WTC11 (cell line): ENCODE measurements around the gene CAPRIN1. TPM values are rescaled to one million over a fixed set of nuclear protein-coding genes. Genes with fewer than 3 reads are reported as not detected.

ENCODE experiments used
- ATAC-seq: fragments of 200-7000 bp; cut with Tn5 transposase; 2 replicates; pipeline ENCODE4 v1.10.0; 2021; ENCODE audit warnings: mild to moderate bottlenecking, moderate library complexity
- CTCF ChIA-PET: fragments of 300-600 bp; sonication (Branson Sonifier 250); formaldehyde crosslinking; loops from one replicate; lab custom pipeline; 2021; ENCODE audit warnings: antibody characterized with exemption; lab: Charles Lee
- POLR2A ChIA-PET: fragments of 350-600 bp; sonication (Branson Sonifier 250); formaldehyde crosslinking; loops from one replicate; lab custom pipeline; 2021; ENCODE audit warnings: antibody characterized with exemption; lab: Charles Lee
- DNase-seq: peaks from one replicate; pipeline ENCODE4 v3.0.0; 2021; ENCODE audit warnings: low spot score
- H3K27ac Mint-ChIP-seq: 2 replicates; pipeline ENCODE4 v1.8.0; 2021; ENCODE audit warnings: mixed read lengths
- H3K27me3 Mint-ChIP-seq: 2 replicates; pipeline ENCODE4 v1.8.0; 2021; ENCODE audit warnings: low read depth, mild to moderate bottlenecking, moderate library complexity, mixed read lengths
- H3K36me3 Mint-ChIP-seq: 2 replicates; pipeline ENCODE4 v1.8.0; 2021; ENCODE audit warnings: mixed read lengths
- H3K4me1 Mint-ChIP-seq: 2 replicates; pipeline ENCODE4 v1.8.0; 2022; ENCODE audit warnings: mixed read lengths
- H3K4me3 Mint-ChIP-seq: 2 replicates; pipeline ENCODE4 v1.8.0; 2021; ENCODE audit warnings: mild to moderate bottlenecking, moderate library complexity, mixed read lengths
- H3K9me3 Mint-ChIP-seq: 2 replicates; pipeline ENCODE4 v1.8.0; 2021; ENCODE audit warnings: mixed read lengths
- ATF1 ChIP-seq: sonication (generic); formaldehyde crosslinking; IDR thresholded peaks from 2 replicates; pipeline ENCODE4 v1.8.1; 2023; ENCODE audit warnings: mild to moderate bottlenecking, moderate library complexity, missing genetic modification reagents
- CDX4 ChIP-seq: fragments of 250-450 bp; sonication (Bioruptor Pico); IDR thresholded peaks from 2 replicates; pipeline ENCODE4 v1.9.0; 2021; ENCODE audit warnings: moderate library complexity, mild to moderate bottlenecking, inconsistent platforms, borderline replicate concordance
- CREM ChIP-seq: sonication (generic); formaldehyde crosslinking; IDR thresholded peaks from 2 replicates; pipeline ENCODE4 v1.8.1; 2022; ENCODE audit warnings: mild to moderate bottlenecking, missing genetic modification reagents, moderate library complexity
- E2F4 ChIP-seq: sonication (generic); formaldehyde crosslinking; IDR thresholded peaks from 2 replicates; pipeline ENCODE4 v1.8.1; 2022; ENCODE audit warnings: low read depth, mild to moderate bottlenecking, moderate library complexity, missing genetic modification reagents, borderline replicate concordance
- E2F5 ChIP-seq: sonication (generic); formaldehyde crosslinking; IDR thresholded peaks from 2 replicates; pipeline ENCODE4 v1.8.1; 2022; ENCODE audit warnings: mild to moderate bottlenecking, moderate library complexity, missing genetic modification reagents
- ESRRA ChIP-seq: sonication (generic); formaldehyde crosslinking; IDR thresholded peaks from 2 replicates; pipeline ENCODE4 v1.8.1; 2022; ENCODE audit warnings: mild to moderate bottlenecking, missing genetic modification reagents, borderline replicate concordance
- FOXP4 ChIP-seq: sonication (generic); formaldehyde crosslinking; IDR thresholded peaks from 2 replicates; pipeline ENCODE4 v1.8.0; 2022; ENCODE audit warnings: mild to moderate bottlenecking, missing genetic modification reagents
- GTF2I ChIP-seq: fragments of 250-450 bp; sonication (Bioruptor Pico); conservative IDR thresholded peaks from 2 replicates; pipeline ENCODE4 v1.4.0; 2021; ENCODE audit warnings: mild to moderate bottlenecking
- JUN ChIP-seq: sonication (generic); formaldehyde crosslinking; IDR thresholded peaks from 2 replicates; pipeline ENCODE4 v1.8.0; 2023; ENCODE audit warnings: mild to moderate bottlenecking, missing genetic modification reagents
- MLX ChIP-seq: sonication (generic); formaldehyde crosslinking; IDR thresholded peaks from 2 replicates; pipeline ENCODE4 v1.8.1; 2023; ENCODE audit warnings: mild to moderate bottlenecking, missing genetic modification reagents, moderate library complexity
- MYBL2 ChIP-seq: sonication (generic); formaldehyde crosslinking; IDR thresholded peaks from 2 replicates; pipeline ENCODE4 v1.8.1; 2023; ENCODE audit warnings: mild to moderate bottlenecking, moderate library complexity, missing genetic modification reagents
- ZNF138 ChIP-seq: sonication (generic); formaldehyde crosslinking; conservative IDR thresholded peaks from 2 replicates; pipeline ENCODE4 v1.8.1; 2022; ENCODE audit warnings: mild to moderate bottlenecking, moderate library complexity, missing genetic modification reagents
- ZNF281 ChIP-seq: sonication (generic); formaldehyde crosslinking; IDR thresholded peaks from 2 replicates; pipeline ENCODE4 v1.8.0; 2023; ENCODE audit warnings: mild to moderate bottlenecking, missing genetic modification reagents
- ZNF671 ChIP-seq: fragments of 250-450 bp; sonication (Bioruptor Pico); IDR thresholded peaks from 2 replicates; pipeline ENCODE4 v1.8.0; 2021; ENCODE audit warnings: mild to moderate bottlenecking
- ZSCAN18 ChIP-seq: fragments of 250-450 bp; sonication (Bioruptor Pico); IDR thresholded peaks from 2 replicates; pipeline ENCODE4 v2.1.2; 2022; ENCODE audit warnings: mild to moderate bottlenecking, moderate library complexity
- total RNA-seq: library from RNA; stranded (reverse); gene quantifications from 3 replicates; pipeline ENCODE4 v1.2.3, GENCODE V29; 2021

The CAPRIN1 gene
- total RNA-seq, 1 experiment from 2014 or later: 288 TPM

- Mint-ChIP-seq H3K36me3 (peaks cover 82% of the 10 kb centered on the region), H3K4me3 (no peak overlapping the region), H3K27ac (no peak overlapping the region), H3K27me3 (no peaks in the 10 kb centered on the region), H3K9me3 (no peaks in the 10 kb centered on the region), H3K4me1 (no peaks in the 10 kb centered on the region)
- ChIA-PET POLR2A (no interaction called here), CTCF (no interaction called here)
- no peak for ATAC-seq
- TF ChIP-seq ESRRA: no peak
- no peak for TF ChIP-seq ZNF671 (CRISPR knock-in tag)
- no peak for TF ChIP-seq GTF2I (CRISPR knock-in tag)
- no peak for TF ChIP-seq E2F4
- no peak for TF ChIP-seq CDX4 (CRISPR knock-in tag)
- no peak for TF ChIP-seq ZNF281 (CRISPR knock-in tag)
- TF ChIP-seq MLX: no peak
- TF ChIP-seq CREM (CRISPR knock-in tag): no peak
- no peak for TF ChIP-seq ZNF138 (CRISPR knock-in tag)
- no peak for TF ChIP-seq ZSCAN18 (CRISPR knock-in tag)
- TF ChIP-seq E2F5 (CRISPR knock-in tag): no peak
- TF ChIP-seq JUN (CRISPR knock-in tag): no peak
- no peak for TF ChIP-seq ATF1 (CRISPR knock-in tag)
- TF ChIP-seq FOXP4 (CRISPR knock-in tag): no peak
- no peak for TF ChIP-seq MYBL2 (CRISPR knock-in tag)
- no peak for DNase-seq
These were observed 73.5 kb downstream of the CAPRIN1 start for GRCh38 chr11:34124885-34125668.
